Erythroblast (primary cell): ENCODE results near the gene SIGLEC7.

Experiments
- GATA1 ChIP-seq: IDR thresholded peaks from 2 replicates; pipeline ENCODE4 v1.6.1; 2011; ENCODE audit warnings: low read depth, mild to moderate bottlenecking, control low read depth, low read length, moderate library complexity
- POLR2A ChIP-seq: IDR thresholded peaks from 2 replicates; pipeline ENCODE4 v1.6.1; 2011; ENCODE audit warnings: mild to moderate bottlenecking, low read length

DNA sequence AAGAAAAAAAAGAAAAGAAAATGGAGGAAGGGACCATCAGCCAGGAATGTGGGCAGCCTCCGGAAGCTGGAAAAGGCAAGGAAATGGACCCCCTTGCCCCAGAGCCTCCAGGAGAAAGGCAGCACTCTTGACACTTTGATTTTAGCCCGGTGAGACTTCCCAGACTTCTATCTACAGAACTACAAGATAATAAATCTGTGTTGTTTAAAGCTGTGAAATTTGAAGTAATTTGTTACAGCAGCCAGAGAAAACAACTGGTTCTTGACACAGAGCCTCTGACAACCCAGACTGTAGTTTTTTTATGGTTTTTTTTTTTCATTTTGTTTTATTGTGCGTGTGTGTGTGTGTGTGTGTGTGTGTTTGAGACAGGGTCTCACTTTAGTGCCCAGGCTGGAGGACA is 41.5 kb upstream of the SIGLEC7 start:
- no peak for TF ChIP-seq POLR2A
- no peak for TF ChIP-seq GATA1
